ENCODE results near the gene CEP43. TPM values are rescaled to one million over a fixed set of nuclear protein-coding genes. Genes with fewer than 3 reads are reported as not detected.

CEP43 gene
- polyA plus RNA-seq, 1 donor: 56.8 TPM

GRCh38 chr6:166960609-166960978 lies 38.6 kb upstream of the CEP43 start:
- no peak for DNase-seq

- no peak for DNase-seq
Observed at GRCh38 chr6:166966268-166966667, 32.9 kb upstream of the CEP43 start.

- DNase-seq: no peak
Observed at GRCh38 chr6:166969390-166970002, 29.7 kb upstream of the CEP43 start.

GRCh38 chr6:166970091-166970490 lies 29.1 kb upstream of the CEP43 start:
- no peak for DNase-seq

- no peak for DNase-seq
Observed at GRCh38 chr6:166970776-166971175, 28.4 kb upstream of the CEP43 start.

GRCh38 chr6:166971271-166971670 lies 27.9 kb upstream of the CEP43 start:
- DNase-seq: no peak

GRCh38 chr6:166972101-166972500 lies 27.1 kb upstream of the CEP43 start:
- no peak for DNase-seq

GRCh38 chr6:166976636-166977035 lies 22.6 kb upstream of the CEP43 start:
- DNase-seq: no peak

GRCh38 chr6:166977621-166978525 lies 21.3 kb upstream of the CEP43 start:
- no peak for DNase-seq

GRCh38 chr6:166980738-166981137 lies 18.5 kb upstream of the CEP43 start:
- no peak for DNase-seq

GRCh38 chr6:166987448-166987847 lies 11.7 kb upstream of the CEP43 start:
- DNase-seq: no peak

GRCh38 chr6:166987930-166988329 lies 11.3 kb upstream of the CEP43 start:
- no peak for DNase-seq

GRCh38 chr6:166988674-166989201 lies 10.5 kb upstream of the CEP43 start:
- no peak for DNase-seq

- DNase-seq: no peak
Observed at GRCh38 chr6:166989427-166990032, 9.7 kb upstream of the CEP43 start.

GRCh38 chr6:166996406-166996805 lies 2.8 kb upstream of the CEP43 start:
- DNase-seq: no peak

- no peak for DNase-seq
Observed at GRCh38 chr6:166997348-166997747, 1.8 kb upstream of the CEP43 start.

GRCh38 chr6:166997768-166998255 lies 1.4 kb upstream of the CEP43 start:
- DNase-seq: peak; percentile 68

- DNase-seq: no peak
Observed at GRCh38 chr6:166998256-166999144, 697 bp upstream of the CEP43 start.

GRCh38 chr6:166999884-167000253 lies 672 bp downstream of the CEP43 start:
- no peak for DNase-seq

- no peak for DNase-seq
Observed at GRCh38 chr6:167000759-167001158, 1.6 kb downstream of the CEP43 start.

GRCh38 chr6:167005350-167006159 lies 6.4 kb downstream of the CEP43 start:
- DNase-seq: no peak

All from left kidney (tissue), 2 donors.